Measurements from ENCODE around the gene SAMD10.

The SAMD10 gene

DNA sequence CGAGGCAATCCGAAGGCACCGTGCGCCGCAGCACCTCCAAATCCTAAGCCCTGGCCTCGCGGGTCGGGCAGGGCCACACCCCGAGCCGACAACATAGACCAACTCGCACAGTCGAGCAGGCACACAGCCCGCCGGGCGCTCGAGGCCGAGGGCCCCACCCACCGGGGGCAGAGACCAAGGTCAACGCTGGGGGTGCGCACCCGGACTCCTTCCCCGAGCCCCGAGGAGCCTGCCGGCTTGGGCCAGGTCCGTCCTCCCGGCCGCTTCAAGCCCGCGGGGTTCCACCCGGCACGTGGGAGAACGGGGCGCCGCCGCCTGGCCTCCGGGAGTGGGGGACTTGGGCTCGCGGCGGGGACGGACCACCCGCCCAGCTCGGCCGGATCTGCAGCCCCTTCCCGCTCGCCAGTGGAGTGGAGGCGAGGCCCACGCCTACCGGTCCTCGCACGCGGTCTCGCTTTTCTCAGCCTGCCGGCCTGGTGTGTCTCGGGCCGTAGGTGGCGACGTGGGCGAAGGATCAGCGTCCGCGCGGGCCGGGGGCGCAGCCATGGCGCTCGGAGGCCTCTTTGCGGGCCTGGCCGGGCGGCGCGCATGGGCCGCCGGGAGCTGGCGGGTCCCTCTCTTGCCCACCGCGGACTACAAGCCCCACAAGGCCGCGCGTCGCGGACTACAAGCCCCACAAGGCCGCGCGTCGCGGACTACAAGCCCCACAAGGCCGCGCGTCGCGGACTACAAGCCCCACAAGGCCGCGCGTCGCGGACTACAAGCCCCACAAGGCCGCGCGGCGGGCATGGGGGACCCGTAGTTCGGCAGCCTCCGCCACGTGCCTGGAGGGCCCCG, 23.4 kb downstream of the SAMD10 start, which contains the start of gene UCKL1:
TSS of gene UCKL1 (minus strand) at position 590 of the 837 bp plus-strand sequence. CDS start at position 546, 44 bp downstream.
- DNase-seq (ENCODE audit: low spot score), result peak; percentile 89

DNA sequence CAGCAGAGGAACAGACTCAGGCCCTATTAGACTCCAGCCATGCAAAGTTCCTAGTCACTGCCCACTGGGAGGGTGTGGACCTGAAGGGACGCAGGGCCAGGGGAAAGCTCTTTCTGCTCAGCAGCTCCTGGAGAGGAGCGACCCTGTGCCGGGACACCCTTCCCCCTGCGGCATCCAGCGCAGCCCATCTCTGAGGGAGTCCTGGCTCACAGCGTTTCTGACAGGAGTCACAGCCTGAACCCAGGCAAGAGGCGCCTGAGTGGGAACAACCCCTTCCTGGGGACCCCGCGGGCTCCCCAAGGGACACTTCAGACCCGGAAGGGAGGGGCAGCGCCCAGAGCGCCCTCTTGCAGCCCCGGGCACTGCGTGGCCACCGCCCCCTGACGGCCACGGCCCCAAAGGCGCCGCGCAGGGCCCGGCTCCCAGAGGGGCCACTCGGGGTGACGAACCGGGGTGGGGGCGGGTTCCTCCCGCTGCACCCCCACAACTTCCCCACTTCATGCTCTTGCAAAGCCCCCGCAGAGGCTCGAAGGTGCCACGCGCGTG, 24.1 kb downstream of the SAMD10 start:
- DNase-seq (ENCODE audit: low spot score), result no peak

DNA sequence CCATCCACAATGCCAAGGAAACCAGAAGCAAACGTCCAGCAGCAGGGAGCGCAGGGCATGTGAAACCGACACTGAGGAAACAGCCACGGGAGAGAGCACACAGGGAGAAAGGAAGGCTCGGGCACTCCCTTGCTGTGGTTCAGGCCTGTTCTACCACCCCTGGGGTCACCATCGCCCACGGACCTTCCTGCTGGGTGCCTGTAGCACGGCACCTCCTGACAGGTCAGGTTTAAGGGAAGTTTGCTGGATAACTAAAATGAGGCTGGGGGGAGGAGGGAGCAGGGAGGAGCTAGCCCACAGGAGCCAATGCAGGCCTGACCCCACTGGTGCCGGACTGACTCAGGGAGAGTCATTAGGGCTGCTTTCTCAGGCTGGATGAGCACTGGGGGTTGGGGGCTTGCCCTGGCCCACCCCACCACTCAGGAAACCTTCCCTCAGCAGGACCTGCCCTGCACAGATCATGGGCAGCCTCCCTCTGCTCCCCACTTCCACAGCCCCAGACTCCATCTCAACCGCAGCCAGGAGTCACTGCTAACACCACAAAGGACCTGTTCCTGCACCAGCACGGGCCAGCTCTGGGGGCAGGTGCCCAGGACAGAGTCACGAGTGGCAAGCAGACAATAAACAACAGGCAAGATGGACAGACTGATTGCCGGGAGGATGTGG, 25.5 kb downstream of the SAMD10 start:
- DNase-seq (ENCODE audit: low spot score), result no peak

DNA sequence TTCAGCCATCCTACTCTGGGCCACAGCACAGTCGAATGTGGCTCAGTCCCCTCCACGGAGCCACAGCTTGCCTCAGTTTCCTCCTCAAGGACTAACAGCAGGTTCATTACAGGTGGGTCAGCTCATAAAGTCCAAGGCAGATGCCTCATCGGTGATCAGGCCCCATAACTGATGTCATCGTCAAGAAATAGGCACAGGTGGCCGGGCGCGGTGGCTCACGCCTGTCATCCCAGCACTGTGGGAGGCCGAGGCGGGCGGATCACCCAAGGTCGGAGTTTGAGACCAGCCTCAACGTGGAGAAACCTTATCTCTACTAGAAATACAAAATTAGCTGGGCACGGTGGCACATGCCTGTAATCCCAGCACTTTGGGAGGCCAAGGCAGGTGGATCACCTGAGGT, 26.7 kb downstream of the SAMD10 start:
- no peak for DNase-seq (ENCODE audit: low spot score)

DNA sequence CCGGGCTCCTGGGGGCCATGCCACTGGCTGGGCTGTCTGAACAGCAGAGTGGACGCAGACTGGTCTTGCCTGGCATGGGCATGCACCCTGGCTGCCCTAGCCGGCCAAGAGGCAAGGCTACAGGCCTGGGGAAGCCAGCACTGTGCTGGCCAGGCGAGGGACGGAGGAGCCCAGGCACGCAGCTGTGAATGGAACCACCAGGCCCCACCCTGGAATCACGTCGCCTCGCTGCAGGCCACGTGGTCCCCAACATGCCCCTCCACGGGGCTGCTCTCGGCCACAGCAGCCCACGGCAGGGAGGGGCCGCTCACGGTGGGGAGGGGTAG, 27.3 kb downstream of the SAMD10 start:
- no peak for DNase-seq (ENCODE audit: low spot score)

DNA sequence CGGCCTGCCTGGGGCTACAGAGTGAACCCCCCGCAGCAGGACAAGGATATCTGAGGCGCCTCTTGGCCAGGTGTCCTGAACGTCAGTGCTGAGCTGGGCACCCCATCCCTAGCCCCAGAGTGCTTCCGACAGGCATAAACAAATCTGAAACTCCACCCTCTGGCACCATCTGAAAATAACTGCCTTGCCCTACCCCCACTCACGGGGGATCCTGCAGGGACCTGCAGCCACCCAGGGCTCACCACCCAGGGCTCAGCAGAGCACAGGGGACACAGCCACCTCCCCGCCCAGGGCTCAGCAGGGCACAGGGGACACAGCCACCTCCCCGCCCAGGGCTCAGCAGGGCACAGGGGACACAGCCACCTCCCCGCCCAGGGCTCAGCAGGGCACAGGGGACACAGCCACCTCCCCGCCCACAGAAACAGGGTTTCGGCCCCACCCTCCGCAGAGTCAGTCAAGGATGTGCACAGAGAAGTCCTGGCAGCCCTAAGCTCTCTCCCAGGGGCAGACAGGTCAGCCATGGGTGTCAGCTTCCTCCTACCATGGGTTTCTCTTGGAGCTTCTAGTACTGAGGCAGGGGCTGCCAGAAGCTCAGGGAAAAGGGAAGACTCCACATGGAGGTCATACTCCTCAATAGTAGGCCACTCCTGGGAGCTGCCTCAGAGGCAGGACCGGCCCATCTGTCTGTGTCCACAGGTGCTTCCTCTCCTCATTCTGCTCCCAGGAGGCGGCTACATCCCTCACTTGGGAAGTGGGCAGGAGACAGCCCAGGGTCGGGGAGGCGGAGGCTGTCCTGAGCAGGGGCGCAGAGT, 27.8 kb downstream of the SAMD10 start:
- no peak for DNase-seq (ENCODE audit: low spot score)

DNA sequence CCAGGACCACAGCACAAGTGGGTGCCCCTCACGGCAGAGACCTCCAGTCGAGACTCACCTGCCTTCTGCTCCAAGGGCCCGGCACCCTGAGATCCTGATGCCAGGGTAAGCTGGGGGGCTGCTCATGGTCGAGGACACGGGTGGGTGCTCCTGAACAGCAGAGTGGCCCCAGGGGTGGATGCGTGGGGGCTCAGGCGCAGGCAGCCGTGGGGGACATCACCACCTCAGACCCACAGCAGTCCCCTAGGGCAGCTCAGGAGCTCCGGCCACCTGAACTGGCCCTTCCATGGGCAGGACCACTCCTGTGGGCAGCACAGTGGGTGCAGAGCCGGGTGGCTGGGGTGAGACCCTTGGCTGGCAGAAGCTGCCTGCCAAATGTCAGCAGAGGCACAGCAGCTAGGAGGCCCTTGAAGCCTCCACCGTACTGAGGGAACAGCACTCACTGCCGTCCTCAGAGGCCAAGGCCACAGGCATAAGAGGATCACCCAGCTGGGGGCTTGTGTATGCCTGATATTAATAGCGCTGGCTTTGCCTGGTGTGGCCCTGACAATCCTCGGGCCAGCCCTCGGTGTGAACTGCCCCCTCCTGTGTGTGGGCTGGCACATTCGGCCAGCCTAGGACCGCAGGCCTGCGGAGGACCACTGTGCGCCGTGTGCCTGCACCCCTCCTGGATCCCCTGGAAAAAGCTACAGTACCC, 28.6 kb downstream of the SAMD10 start:
- no peak for DNase-seq (ENCODE audit: low spot score)

DNA sequence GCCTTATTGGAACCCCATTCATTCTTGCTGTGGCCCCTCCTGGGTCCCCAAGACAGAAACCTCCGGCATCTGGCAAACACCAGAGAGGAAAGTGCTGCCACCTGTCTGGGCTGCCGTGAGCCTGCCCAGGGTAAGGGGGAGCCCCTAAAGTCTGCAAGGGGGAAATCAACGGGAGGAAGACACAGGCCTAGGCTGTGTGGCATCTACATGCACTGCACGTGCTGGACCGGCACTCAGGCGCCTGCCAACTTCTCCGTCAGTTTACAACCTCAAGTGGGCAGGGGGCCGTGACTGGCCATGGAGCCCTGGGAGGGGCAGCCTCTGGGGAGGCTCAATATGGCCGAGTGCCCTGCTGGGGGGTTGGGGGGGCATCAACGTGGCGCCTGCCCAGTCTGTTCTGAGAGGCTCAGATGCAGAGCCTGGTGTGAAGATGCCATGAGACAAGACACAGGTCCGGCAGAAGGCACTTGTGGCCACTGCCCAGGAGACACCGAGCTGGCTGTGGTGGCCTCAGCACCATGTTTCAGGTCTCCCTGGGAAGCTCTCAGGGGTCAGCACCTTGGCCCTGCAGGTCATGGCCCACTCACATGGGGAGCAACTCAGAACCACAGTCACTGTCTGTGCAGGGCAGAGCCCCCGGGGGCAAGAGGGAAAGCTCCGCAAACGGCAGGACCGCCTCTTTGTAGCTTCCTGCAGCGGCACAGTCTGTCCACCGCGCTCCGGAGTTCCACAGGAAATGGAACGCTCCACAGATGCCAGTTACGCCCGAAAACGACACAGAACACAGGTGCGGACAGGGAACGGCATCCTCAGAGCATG, 31.6 kb downstream of the SAMD10 start:
- DNase-seq (ENCODE audit: low spot score), result no peak

DNA sequence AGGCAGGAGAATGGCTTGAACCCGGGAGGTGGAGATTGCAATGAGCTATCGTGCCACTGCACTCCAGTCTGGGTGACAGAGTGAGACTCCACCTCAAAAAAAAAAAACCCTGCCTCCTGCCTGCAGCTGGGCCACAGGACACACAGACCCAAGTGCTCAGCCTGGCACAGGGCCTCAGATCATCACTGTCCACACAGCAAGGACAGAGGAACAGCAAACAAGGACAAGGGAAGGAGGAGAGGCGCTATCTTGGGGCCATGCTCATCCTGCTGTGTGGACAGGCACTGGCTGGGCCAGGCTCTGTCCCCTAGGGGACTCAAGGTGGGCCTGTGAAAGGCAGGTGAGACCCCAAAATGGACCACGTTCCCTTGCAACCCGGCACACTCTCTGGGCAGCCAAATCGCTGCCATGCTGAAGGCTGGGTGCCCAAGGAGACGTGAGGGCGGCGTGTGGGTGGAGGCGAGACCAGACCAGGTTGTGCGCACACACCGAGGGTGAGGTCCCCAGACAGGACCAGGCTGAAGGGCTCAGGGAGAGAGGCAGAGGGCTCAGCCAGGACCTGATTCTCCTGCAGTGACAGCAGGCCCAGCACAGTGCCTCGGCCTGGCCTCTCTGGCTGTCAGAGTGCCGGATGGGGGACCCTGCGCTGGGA, 32.3 kb downstream of the SAMD10 start:
- no peak for DNase-seq (ENCODE audit: low spot score)

DNA sequence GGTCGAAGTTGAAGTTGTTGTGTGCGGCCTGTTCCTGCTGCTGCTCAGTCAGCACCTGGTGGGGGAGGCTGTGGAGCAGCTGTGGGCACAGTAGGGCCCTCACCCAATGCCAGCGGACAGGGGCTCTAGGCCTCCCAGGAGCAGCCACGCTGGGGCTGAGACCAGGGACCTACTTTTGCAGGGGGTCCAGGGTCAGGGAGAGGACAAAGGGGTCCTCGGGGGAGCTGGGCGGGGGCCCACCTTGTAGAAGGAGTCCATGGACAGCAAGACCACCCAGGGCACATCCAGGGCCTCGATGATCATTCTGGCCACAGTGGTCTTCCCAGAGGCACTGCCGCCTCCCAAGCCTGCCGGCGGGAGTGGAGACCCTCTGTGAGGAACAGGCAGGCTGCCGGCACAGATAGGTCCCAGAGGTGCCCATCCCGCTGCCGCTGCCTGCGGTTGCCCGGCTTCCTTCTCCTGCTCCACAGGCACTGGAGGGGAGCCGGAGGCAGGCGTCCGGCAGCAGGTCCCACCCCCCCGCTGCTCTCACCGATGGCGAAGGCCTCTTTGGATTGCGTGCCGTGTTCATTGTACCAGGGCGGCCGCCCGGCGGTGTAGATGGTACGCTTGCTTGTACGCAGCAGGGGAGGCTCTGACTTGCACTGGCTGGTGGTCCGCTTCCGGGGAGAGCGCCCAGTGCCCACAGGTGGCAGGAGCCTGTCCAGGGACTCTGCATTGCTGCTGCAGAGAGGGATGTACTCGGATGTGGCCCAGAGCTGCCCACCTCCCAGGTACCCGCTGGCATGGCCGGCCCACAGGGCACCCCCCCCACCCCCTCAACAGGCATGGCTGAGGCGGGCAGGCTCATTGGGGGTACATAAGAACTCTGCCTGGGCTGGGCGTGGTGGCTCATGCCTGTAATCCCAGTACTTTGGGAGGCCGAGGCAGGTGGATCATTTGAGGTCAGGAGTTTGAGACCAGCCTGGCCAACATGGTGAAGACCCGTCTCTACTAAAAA, 33.2 kb downstream of the SAMD10 start:
- DNase-seq (ENCODE audit: low spot score), result no peak

DNA sequence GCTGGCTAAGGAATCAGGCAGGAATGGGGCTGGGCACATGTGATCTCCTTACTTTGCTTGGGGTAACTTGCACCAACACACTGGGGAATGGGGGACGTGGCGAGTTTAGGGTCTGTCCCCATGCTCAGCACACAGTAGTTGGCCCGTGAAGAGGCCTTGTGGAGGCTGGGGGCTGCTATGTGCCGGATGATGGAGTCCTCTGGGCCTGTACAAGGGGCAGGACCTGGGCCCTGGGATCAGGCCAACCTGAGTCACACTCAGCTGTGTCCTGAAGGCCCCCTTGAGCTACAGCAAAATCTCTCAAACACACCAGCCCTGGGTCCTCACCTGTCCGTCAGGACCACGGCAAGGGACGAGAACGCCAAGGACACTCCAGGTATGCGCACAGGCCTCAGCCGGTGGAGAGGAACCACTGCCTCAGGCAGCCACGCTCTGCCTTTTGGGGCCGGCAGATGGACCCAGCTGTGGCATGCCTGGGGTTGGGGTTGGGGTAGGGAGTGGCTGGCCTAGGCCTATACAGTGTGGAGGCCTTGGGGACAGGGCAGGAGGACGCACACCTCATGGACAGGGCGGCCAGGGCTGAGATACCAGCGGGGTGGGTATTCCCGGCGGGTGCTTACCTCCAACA, 34.3 kb downstream of the SAMD10 start:
- DNase-seq (ENCODE audit: low spot score), result no peak

DNA sequence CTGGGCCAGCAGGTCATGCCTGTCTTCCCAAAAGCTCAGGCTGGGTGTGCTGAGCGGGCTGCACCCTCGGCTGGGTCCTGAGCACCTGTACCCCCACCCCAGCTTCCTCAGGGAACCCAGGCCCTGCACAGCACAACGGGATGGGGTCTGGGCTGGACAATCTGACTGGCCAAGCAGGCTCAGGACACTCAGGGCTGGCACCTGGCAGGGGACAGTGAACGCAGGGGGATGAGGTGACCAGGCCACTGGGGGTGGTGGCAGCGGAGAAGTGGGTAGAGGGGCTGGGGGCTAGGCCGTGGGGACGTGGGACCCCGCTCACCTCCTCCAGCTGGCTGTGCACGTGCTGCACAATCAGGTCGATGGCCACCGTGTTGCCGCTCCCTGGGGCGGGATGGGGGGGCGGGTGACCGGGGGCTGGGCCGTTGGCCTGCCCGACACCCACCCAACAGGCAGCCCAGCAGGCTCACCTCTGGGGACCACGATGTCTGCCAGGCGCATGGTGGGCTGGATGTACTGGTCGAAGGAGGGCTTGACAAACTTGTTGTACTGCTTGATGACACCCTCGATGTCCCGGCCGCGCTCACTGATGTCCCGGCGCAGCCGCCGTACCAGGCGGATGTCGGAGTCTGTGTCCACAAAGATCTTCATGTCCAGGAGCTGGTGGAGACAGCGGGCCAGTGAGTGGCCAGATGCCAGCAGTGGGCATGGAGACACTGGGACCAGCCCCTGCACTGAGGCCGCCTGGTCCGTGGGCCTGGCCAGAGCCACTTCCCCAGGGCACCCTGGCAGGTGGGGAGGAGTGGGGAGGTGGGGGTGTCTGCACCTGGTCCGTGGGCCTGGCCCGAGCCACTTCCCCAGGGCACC, 35.1 kb downstream of the SAMD10 start:
- DNase-seq (ENCODE audit: low spot score), result no peak

DNA sequence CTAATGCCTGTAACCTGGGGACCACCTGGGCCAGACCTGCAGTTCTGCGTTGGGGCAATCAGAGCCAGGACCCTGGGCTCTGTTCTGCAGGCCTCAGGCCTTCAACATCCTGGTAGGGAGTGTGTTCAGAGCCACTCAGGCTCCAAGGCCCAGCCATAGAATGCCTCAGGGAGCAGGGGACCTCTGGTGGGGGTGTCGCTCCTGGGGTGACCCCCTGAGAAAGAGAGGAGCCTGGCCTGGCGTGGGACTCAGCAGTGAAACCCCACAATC, 35.7 kb downstream of the SAMD10 start:
- DNase-seq (ENCODE audit: low spot score), result no peak

DNA sequence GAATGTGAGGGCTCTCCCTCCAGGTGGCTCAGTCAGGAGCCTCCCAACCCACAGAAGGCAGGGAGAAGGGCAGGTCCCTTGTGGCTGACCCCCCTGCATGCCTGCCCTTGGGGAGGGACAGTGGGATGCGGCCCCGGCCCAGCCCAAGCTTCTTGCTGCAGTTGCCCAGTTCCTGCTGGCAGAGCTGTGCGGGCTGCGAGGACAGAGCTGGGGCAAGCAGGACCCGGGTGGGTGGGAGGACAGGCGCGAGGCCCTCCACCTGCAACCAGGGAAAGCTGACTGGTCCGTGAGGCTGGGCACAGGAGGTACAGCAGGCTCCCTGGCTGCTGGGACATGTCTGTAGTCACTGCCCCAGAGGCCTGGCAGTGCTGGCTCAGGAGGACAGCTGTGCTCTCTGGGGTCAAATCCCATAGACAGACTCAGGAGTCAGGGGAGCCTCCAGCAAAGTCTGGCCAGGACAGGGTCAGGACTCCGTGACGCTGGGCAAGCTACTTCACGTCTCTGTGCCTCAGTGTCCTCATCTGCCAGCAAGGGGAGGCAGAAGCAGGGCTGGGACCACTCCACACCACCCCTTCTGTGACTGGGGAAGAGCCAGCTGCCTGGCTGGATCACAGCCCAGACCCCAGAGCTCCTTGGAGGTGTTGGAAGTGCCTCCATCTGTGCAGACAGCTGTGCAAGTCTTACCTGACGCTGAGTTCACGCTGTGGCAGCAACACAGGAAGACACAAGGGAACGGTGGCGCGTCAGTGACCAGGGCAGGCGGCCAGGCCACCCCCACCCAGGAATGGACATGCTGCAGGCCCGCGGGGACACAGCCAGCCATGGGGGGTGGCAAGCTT, 36.3 kb downstream of the SAMD10 start:
- DNase-seq (ENCODE audit: low spot score), result no peak

DNA sequence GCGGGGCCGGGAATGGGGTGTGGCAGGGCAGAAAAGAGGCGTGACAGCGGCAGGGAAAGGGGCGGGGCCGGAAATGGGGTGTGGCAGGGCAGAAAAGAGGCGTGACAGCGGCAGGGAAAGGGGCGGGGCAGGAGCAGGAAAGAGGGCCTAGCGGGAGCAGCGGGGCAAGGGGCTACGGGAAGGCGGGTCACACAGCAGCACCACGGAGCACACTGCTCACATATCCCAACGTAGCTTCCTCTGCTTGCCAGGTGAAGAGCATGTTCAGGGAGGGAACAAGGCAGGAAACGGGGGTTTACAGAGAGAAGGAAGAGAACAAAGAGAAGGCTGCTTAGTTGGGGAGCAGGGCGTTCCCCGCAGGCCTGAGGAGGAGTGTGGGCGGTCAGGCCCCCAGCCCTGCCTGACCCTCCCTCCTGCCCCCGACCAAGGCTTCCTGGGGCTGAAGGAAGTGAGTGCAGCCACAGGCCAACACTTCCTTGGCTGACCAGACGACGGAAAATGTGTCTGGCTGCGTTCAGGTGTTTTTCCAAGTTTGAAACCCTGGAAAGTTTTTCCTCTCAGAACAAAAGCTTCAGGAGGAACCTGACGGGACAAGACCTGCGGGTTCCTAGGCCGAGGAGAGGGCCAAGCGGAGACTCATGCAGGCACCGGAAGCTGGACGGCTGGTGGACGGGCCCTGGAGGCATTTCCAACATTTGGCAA, 37.0 kb downstream of the SAMD10 start:
- no peak for DNase-seq (ENCODE audit: low spot score)

DNA sequence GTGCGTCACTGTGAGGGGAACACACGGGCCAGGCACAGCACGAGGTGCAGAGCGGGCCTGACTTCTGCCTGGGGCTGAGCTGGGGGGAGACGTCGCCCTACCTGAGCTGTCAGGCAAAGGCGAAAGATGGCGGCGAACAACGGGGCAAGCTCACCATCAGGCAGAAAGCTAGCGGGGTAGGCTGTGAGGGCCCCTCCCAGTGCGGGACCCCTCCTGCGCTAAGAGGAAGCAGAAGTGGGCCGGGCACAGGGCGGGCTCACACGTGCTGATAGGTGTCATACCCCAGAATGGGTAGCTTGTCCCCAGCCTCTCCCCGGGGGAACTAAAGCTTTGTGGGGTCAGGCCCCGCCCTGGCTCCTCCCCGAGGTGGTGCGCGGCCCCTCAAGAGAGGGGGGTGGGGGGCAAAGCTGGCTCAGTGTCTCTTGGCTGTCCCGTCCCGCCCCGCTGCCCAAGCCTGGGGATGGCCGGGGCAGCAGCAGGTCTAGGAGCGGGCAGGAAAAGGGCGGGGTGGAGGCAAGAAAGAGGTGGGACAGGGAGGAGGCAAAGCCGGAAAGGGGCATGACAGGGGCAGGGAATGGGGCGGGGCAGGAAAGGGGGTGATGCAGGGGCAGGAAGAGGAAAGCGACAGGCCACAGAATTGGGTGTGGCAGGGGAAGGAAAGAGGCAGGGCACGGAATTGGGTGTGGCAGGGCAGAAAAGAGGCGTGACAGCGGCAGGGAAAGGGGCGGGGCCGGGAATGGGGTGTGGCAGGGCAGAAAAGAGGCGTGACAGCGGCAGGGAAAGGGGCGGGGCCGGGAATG, 38.0 kb downstream of the SAMD10 start:
- DNase-seq (ENCODE audit: low spot score), result no peak

Data from left forelimb (tissue), 1 donor.